NCI-H2081 (cell line): ENCODE data around the gene SMYD2.

Experiments
- DNase-seq, 2 experiments: peaks; one replicate each; lab custom pipeline; 2025; lab: John Stamatoyannopoulos, UW

The SMYD2 gene

DNA sequence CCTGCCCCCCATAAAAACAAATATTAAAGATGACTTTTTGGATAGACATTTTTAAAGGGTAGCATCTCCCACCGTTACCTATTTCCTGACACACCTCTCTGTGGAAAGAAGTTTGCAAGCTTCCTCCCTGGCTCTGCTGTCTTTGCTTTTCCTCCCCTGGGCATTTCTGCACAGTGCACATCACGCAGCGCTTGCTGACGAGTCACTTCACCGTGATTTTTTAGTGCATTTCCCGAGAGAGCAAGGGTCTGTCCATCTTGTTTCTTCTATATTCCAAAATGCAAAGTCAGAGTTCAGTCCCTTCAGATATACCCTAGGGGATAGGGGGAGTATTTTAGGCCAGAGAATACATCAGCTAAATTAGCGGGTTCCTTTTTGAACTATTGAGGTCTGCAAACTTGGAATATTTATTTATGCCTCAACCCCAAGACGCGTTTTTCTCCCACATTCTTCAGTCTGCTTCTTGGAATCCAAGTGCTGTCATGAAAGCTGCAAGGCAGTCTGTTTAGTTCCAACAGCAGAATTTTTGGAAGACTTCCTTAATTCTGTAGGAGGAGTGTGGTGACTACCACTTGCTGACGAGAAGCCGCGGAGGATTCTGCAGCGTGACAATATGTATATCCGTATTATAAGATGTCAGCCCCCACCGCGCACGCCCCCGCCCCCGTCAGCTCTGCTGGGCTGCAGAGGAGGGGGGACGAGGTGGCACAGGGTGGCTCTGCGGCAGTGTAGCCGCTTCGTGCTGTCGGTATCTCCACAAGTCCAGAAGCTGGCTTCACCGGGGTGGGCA lies 22.4 kb downstream of the SMYD2 start:
- no peak for DNase-seq

DNA sequence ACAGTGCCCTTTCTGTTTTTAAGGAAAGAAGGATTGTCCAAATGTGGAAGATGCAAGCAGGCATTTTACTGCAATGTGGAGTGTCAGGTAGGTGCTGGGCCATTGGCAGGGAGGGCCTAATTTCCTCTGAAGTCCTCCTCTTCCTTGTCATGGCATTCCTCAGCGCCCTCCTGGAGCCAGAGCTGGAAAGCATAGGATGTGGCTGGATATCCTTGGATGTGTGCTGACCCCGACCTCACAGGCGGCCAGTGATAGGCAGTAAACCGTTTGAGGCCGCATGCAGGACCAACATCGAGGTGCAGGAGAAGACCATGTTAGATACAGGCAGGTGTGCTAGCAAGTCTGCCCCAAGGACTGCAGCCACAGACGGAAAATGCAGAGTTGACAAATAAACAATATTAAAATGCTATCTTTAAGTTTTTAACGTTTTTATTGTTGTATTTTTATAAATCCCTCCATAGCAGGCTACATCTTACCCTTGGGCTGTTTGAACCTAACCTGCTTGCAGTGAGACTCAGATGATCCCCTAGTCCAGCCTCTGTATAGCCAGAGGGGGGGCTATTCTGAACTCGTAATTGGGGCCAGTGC lies 24.3 kb downstream of the SMYD2 start:
- DNase-seq = no peak

DNA sequence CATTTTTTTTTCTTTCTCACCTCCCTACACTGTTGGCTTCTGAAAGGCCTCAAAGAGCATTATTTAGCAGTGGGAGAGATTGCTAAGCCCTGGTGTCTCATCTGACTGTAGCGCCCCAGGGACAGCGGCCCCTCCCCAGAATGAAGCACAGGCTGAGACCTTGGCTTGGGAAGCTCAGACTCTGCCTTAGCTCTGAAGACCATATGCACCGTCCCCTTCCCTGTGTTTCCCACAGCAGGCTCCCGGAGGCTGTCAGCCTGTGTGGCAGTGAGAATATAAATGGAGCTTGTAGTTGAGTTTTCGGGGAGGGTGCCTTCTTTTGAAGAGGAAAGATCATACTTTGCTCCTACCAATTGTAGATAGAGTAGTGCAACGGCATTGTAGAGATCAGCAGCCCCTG lies 25.3 kb downstream of the SMYD2 start:
- no peak for DNase-seq

DNA sequence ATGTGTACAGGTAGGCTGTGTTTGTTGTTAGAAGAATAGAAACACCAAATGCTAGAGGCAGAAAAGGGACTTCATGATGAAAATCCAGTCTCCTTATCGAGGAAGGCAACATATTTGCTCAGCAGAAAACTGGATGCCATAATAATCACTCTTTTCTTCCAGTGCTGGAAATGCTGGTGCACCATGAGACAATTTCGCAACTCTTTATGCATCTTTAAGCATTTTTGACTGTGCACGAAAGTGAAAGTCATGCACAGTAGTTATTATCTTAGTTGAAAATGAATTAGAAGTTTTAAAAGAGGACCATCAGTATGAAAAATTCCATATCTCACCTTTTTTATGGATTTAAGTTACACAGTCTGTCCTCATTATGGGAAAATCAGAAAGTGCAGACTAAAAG lies 29.1 kb downstream of the SMYD2 start:
- DNase-seq = no peak

DNA sequence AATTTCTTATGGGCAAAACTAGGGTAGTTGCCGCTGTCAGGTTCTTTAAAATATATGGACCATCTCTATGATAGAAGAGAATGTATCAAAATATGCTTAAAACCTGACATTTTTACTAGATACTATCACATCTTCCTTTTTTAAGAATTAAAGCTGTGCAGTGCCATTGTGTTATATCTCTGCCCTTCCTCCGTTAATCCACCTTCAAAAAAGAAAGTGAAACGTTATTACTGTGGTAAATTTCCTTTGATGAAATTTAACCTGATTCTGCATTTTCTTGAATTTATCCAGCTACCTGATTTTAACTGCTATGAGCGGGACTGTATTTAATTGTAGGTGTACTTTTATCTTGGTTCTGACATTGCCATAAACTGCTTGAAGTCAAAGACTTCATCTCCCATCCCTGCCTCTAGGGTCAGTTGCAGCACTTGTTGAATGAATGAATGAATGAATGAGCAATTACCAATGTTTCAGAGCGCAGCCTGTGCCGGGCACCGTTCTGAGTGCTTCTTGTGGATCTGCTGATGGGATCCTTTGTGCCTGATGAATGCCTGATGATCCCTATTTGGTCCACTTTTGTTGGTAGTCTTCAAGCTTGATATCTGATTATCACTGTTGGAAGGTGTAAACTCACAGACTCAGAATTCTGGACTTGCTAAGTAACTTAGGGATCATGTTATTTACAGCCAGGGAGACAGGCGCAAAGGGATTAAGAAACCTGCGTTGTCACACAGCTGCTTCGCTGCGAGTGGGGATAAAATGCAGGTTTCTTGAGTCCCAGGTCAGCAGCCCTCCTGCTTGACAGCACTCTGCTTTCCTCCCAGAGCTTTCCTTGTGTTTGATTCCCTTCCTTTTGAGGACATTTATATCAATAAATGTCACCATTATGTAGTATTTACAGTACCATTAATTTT lies 30.1 kb downstream of the SMYD2 start:
- no peak for DNase-seq

DNA sequence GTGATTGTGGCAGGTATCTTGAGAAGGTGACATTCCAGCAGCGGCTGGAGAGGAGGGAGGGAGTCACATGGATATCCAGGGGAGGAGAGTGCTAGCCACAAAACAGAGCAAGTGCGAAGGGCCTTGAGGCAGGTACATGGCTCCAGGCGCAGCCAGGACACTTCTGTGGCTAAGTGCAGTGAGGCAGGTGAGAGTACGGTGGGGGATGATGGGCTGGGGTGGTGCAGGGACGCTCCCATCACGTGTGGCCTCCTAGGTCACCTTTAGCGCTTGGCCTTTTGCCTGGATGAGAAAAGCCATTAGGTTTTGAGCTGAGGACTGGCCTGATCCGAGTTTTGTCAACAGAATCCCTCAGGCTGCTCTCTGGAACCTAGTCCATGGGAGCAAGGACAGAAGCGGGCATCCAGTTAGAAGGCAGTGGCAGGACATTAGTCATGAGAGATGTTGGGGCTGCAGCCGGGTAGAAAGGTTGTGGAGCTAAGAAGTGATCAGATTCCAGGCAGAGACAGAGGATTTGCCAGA lies 31.6 kb downstream of the SMYD2 start:
- DNase-seq = no peak

DNA sequence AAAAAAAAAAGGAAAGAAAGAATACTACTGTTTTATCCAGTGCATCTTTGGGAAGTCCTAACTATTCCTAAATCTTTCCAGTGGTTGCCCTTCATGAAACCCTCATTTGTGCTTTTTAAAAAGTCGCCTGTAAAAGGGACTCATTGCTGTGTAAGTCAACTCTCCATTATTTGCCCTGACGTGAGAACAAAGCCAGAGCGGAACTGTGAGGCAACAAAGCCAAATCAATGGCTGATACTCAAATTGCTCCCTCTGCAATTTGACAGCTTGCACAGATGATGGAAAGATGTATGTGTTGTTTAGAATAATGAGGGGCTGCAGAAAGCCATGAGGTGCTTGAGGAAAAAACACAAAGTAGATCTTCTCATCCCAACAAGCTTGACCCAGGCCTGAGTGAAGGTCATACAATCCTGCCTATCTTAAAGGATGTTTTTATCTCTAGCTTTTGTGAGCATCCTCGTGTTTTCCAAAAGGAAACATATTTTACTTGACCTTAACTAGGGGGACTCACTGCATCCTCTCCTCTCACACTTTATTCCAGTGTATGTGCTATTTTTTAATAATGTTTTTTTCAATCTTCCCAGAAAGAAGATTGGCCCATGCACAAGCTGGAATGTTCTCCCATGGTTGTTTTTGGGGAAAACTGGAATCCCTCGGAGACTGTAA lies 33.4 kb downstream of the SMYD2 start:
- peak in 1 of 2 experiments; percentile 33 for DNase-seq

DNA sequence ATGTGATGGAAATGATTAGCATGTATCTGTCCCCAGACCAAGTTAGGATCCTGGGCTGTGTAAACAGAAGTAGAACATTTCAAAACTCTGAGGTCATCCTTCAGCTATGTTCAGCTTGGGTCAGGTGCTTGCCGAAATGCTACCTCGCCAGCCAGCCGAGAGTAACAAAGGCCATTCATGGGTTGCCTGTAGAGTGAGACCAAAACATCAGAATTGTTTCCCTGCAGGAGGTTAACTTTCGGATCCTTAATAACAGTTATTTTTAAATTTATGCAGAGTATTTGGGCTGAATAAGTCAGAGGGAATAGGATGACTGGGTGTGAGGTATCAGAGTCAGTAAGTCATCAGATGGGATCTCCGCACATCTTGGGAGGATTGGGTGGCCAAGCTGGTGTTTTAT lies 35.6 kb downstream of the SMYD2 start:
- no peak for DNase-seq

DNA sequence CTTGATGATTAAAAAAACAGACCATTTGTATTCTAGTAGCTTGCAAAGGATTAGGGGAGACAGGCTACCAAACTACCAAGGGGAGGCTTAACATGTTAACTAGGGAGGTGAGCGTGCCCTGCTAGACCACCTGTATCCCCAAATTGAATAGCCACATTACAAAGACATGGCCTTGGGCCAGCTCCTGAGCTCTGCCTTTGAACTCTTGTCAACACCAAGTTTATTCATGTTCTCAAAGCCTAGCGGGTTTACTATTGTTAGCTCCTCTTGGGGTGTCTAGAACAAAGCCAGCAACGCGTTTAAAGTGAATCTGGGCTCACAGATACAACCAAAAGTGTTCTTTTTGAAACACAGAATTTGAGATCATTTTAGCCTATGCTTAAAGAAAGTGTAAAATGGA lies 36.3 kb downstream of the SMYD2 start:
- DNase-seq = peak in 1 of 2 experiments; percentile 50

DNA sequence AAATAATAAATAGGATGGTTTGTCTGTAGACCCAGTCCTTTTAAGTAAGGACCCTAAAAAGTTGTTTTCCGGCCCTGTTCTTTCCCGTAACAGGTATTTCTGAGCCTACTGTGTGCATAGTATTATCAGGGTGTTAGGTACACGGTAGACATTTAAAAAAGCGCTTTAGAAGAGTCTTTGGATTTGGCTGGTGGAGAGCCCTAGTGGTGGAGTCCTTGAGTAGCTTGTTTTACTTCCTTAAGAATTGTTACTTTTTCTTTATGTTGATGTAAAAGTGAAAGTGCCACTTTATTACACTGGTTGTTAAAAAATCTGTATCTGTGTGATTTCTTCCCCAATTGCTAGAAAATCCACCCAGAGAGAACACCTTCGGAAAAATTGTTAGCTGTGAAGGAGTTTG lies 36.8 kb downstream of the SMYD2 start:
- DNase-seq = no peak

DNA sequence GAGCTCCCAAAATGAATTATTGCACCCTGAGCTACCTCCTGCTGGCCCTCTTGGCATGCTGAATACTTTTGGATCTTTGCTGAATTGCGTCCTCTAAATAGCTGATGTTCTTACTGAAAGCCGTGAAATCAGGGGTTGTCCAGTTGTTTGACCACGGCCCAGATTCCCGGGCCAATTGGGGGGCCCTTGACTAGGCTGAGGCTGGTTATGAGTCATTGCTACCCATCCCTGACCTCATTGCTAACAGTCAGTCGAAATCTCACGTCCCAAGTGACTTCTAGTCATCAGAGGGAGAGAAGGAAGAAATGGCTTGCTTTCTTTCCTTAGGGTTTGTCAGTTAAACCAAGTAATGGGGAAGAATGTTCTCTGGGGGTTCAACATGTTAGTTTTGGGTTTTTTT lies 37.4 kb downstream of the SMYD2 start:
- DNase-seq = no peak

DNA sequence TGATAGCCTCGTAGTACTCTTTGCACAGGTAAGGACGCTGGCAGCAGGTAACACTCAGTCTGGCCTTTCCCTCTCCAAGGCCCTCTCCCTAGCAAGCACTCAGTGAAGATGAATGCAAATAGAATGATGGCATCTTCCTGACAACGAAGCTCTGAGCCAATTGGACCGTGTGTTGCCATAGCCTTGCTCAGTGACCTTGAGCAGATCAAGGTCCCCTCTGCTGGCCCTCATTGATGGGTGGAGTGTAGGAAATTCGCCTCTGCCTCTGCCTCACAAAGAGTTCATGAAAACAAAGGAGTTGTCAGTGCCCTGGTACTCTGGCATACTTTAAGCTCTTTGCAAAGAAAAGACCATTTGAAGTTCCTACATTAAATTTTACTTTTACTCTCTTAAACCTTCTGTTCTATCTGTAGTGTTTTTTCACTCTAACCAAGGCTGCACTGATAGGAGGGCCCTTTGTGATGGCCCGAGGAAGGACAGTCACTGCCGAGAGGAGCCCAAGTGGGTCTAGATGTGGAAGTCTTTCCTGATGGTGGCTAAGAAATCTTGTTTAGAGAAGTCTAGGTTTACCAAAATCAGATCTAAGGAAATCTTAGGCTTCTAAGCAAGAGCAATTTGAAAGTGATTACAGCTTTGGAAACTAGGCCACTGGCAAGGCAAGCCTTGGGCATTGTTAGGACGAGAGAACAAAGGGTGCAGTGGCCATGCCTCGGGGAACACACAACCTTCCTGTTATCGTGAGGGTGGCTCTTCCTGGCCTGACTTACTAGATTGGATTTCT lies 38.2 kb downstream of the SMYD2 start:
- no peak for DNase-seq

DNA sequence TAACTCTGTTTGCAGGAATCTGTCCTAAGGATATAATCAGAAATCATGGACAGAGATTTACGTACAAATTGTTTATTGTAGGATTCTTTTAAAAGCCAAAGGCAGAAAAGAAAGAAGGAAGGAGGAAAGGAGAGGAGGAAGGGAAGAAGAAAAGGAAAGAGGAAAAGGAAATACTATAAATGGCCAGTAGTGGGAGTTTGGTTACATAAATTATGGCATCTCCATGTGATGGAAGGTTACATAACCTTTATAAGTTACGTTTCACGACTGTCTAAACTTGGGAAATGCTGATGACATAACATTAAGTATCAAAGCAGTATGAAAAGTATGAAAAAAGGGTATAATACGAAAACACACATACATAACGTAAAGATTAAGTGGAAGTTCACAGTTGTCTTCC lies 39.0 kb downstream of the SMYD2 start:
- no peak for DNase-seq

DNA sequence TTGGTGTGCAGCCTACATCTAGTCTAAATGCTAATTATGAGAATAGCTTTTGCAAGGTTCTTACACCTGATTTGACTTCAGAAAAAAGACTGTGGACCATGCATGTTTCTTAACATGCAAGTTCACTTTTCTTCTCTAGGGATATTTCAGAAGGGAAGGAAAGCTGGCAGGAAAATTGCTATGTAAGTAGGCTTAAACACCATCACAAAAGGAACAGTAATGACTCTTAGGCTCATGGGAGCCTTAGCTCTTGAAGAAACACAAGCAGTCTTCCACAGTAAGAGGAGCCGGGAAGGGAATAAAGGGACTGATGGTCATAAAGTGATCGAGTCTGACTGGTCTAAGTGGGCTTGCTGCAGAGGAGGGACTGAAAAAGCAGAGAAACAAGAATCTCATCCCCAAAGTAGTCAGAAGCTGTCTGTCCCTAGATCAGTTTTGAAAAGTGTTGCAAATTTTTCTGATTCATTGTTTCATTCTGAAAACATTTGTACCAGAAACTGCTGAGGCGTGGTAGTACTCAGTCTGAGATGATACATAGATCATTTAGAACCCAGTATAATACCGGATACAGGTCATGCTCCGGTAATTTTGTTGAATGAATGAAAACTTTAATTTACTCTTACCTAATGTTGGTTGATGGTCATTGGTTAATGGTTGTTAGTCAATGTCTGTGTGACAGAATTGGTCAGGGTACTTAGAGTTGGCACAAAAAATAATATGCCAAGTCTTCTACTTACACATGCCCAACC lies 40.9 kb downstream of the SMYD2 start:
- no peak for DNase-seq

DNA sequence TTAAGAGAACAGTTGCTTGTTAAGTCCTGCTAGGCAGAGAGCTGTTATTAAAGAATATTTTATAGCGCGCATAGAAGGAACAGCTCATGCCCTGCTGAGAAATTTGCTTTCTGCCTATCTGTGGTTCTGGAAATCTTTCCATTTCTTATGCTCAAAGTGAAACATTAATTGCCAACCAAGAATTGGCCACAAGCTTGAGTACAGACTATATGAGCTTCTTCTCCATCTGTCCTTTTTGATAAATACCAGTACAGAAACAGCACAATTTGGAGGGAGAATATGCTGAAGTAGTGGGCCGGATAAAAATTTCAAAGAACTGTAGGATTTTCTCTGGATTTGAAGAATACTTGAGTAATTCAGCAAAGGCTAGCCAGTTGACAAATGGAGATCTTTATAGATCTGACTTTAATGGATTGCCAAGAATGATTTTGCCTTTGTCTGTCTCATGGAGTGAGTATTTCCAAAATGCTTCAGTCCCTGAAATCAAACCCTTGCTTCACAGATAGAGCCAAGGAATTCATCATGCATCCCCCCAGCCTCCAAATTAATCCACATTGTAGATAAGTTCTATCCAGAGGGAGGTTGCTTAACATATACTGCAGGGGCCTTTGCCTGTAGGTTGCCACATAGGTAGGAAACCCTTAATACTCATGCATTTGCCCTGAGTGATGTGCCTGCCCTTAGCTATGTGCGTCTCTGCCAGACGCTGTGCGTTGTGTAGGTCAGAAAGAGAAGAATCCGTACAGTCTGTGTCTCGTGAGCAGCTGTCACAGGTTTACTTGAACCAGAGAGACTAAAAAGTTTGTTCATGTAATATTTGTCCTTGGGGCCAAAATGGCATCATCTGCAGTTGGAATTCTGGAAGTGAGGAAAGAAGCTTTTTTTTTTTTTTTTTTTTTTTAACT lies 44.2 kb downstream of the SMYD2 start:
- DNase-seq = no peak

DNA sequence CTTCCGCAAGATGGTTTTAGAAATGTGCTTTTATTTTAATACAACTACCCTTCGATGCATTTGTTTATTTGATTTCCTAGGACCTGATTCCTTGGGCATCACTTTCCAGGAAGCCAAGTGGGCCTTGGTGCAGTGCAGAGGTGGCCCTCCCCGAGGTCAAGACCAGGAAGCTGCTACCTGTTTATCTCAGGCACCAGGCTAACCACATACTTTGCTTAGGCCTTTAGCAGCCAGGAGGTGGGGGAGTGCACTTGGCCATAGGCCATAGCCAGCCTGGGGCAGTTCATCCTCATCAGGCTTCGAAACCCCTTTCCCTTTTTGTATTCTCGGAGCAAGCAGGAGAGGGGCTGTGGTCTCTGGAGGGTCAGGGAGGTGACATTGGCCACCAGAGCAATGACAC lies 45.4 kb downstream of the SMYD2 start:
- DNase-seq = no peak

DNA sequence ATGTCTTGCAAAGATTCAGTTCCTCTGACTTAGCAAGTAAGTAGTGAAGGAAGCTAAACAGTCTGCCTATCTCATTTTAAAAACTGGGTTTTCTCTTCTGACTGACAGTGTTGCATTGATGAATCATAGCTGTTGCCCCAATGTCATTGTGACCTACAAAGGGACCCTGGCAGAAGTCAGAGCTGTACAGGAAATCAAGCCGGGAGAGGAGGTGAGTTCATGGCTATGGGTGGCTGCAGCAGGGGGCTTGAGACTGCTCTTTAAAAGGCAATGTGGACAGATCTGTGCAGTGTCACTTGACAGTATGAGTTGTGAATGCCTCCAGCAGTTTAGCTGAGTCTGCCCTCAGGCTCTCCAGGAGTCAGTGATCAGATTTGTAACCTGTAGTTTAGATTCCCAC lies 46.6 kb downstream of the SMYD2 start:
- no peak for DNase-seq

DNA sequence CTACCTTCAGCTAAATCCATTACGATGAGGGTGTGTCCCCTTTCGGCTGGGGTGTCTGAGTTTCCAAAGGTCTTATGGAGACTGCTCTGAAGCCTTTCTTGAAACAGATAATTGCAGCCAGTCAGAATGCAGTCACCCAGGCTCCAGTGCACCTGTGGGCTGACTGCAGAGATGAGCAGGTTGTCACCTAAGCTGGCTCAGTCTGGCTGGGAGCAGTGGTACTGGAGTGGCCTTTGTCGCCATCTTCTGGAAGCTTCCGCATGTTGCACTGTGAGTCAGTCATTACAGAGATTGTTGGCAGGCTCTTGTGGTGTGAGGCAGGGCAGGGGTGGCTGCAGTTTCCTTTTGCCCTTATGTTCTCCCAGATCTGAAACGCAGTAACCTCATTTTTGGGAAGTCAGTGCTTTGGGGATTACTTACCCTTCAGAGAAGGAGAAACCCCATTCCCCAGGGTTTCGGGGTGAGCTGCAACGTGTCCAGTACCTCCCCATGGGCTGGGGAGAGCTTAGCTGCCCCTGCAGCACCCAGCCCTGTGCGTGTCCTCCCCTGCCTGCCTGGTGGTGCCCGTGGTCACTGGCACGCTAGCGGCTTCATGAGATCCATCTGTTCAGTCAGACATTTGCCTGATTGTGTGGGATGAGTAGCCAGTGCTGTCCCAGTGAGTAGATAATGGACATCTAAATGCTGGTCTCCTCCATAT lies 48.0 kb downstream of the SMYD2 start:
- peak; percentile 86 to 89 for DNase-seq
